Measurements from ENCODE around the gene ZFTA.
"Not testable (repeated sequence)": the region's sequence is repeated elsewhere in the genome, so short reads cannot be mapped to it uniquely, and the experiment has no call there.

The ZFTA gene

DNA sequence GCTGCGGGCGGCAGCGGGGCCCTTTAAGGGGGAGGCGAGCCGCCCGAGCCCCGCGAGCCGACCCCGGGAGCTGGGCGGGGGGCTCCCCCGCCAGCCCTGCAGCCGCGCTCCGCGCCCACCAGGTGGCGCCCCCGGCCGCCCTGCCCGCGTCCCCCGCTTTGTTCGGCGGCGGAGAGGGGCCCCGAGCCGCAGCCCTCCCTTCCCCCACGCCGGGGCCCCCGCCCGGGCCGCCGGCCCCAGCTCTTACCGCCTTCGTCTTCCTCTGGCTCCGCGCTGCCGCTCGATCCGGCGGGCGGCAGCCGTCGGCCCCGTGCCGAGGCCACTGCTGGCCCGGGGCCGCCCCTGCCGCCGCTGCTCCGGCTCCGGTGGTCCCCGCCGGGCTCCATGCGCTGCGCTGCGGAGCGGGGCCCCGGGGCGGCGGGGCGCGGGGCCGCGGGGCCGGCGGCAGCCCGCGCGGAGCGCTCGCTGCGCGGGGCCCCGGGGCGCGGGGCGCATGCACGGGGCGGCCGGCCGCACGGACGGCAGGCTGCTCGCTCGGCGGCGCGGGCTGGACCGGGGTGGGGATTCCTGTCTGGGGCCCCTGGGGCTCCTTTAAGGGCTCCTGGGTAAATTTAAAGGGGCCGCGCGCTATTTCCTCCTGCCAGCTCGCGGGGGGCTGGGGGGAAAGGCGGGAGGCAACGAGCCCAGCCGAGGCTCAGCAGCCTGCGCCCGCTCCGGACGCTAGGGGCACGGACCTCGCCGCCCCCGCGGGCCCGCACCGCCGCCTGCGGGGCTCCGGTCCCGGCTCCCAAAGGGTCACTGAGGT lies at the start of gene ZFTA:
Gene ZFTA (minus strand): TSS at position 539 of the 805 bp plus-strand sequence. CDS start 153 bp downstream, at position 386.
- peak within 1 kb of the TSS; percentile 98 for H3K4me3 Mint-ChIP-seq
- H3K36me3 Mint-ChIP-seq (ENCODE audit: low read depth) = peaks cover 2% of the 10 kb centered on the region
- H3K27ac Mint-ChIP-seq = peak within 1 kb of the TSS; percentile 88
- H3K27me3 Mint-ChIP-seq (ENCODE audit: low read depth) = peaks cover 39% of the 10 kb centered on the region
- H3K4me1 Mint-ChIP-seq (ENCODE audit: low read depth) = peaks cover 6% of the 10 kb centered on the region
- no peaks in the 10 kb centered on the region for H3K9me3 Mint-ChIP-seq

DNA sequence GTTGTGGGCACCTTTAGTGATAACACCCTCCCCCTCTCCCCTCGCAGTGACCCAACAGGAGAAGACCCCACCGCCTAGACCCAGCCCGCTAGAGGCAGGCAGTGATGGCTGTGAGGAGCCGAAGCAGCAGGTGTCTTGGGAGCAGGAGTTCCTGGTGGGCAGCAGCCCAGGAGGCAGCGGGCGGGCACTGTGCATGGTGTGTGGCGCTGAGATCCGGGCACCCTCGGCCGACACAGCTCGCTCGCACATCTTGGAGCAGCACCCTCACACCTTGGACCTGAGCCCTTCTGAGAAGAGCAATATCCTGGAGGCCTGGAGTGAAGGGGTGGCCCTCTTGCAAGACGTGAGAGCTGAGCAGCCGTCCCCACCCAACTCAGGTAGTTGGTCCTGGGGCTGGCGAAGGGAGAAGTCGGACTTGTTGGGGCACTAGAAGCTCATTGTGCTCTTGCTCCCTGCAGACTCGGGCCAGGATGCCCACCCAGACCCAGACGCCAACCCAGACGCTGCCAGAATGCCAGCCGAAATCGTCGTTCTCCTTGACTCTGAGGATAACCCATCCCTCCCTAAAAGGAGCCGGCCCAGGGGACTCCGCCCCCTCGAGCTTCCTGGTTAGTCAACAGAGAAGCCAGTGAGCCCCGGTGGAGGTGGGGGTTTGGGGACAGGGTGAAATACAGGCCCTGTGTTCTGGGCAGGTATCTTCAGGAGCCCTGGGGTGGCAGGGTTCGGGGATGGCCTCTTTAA lies 49.4 kb upstream of the ZFTA start:
- peaks cover 21% of the 10 kb centered on the region for H3K4me1 Mint-ChIP-seq (ENCODE audit: low read depth)
- no peak overlapping the region for H3K27ac Mint-ChIP-seq
- H3K9me3 Mint-ChIP-seq = no peaks in the 10 kb centered on the region
- H3K36me3 Mint-ChIP-seq (ENCODE audit: low read depth) = peaks cover 32% of the 10 kb centered on the region
- H3K27me3 Mint-ChIP-seq (ENCODE audit: low read depth) = no peaks in the 10 kb centered on the region
- no peak overlapping the region for H3K4me3 Mint-ChIP-seq

GRCh38 chr11:63816732-63817131 lies 48.2 kb upstream of the ZFTA start:
- no peaks in the 10 kb centered on the region for H3K9me3 Mint-ChIP-seq
- H3K27me3 Mint-ChIP-seq (ENCODE audit: low read depth) = no peaks in the 10 kb centered on the region
- H3K4me3 Mint-ChIP-seq = no peak overlapping the region
- H3K27ac Mint-ChIP-seq = no peak overlapping the region
- H3K4me1 Mint-ChIP-seq (ENCODE audit: low read depth) = peaks cover 24% of the 10 kb centered on the region
- H3K36me3 Mint-ChIP-seq (ENCODE audit: low read depth) = peaks cover 25% of the 10 kb centered on the region

DNA sequence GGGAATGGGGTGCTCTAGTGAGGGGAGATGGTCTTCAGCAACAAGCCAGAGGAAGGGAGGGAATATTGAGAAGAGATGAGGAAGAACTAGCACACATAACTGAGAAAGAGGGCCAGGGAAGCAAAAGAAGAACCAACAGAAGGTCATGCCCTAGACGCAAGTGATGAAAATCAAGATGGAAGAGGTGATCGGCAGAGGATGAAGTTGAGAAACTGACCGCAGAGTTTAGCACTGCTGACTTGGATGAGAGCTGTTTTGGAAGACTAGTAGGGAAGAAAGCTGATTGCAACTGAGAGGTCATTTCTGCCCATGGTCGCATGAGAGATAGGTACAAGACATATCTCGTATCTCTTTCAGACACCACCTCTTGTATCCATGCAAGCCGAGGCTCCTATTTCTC lies 47.6 kb upstream of the ZFTA start:
- peaks cover 24% of the 10 kb centered on the region for H3K4me1 Mint-ChIP-seq (ENCODE audit: low read depth)
- no peak overlapping the region for H3K27ac Mint-ChIP-seq
- peaks cover 21% of the 10 kb centered on the region for H3K36me3 Mint-ChIP-seq (ENCODE audit: low read depth)
- peak overlapping the region; percentile 48 for H3K4me3 Mint-ChIP-seq
- no peaks in the 10 kb centered on the region for H3K9me3 Mint-ChIP-seq
- no peaks in the 10 kb centered on the region for H3K27me3 Mint-ChIP-seq (ENCODE audit: low read depth)

GRCh38 chr11:63814383-63814736 lies 45.8 kb upstream of the ZFTA start:
- peaks cover 13% of the 10 kb centered on the region for H3K36me3 Mint-ChIP-seq (ENCODE audit: low read depth)
- H3K27me3 Mint-ChIP-seq (ENCODE audit: low read depth) = no peaks in the 10 kb centered on the region
- peaks cover 24% of the 10 kb centered on the region for H3K4me1 Mint-ChIP-seq (ENCODE audit: low read depth)
- no peaks in the 10 kb centered on the region for H3K9me3 Mint-ChIP-seq
- peak overlapping the region; percentile 41 for H3K27ac Mint-ChIP-seq
- H3K4me3 Mint-ChIP-seq = peak overlapping the region; percentile 79

DNA sequence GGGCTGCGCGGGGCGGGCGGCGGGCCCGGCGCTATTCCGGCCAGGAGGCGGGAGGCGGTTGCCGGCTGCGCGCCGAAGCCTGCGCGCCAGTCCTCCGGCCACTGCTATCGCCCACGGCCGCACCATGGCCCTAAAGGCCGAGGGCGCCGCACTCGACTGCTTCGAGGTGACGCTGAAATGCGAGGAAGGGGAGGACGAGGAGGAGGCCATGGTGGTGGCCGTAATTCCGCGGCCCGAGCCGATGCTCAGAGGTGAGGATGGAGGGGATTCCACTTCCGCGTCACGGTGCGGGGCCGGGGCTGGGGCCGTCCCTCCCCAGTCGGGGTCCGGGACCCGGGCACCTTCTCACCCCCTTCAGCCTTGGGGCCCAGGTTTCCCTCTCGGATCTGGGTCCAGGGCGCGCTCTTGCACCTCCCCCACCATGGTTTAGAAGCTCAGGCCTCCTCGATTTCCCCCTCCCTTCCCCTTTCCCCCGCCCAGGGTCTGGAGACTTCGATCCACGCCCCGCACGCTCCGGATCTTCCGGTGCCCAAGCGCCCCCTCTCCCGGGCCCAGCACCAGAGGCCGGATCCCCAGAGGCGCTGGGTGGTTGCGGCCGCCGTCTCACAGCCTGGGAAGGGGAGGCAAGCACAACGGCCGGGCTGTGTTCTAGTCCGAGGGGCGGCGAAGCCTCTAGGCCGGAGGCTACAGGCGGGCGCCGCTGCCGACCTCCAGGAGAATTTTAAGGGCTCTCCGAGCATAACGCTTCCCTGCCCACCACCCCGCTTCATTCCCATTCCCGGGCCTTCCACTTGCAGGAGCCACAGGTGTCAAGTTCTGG lies 45.2 kb upstream of the ZFTA start:
- H3K27ac Mint-ChIP-seq = peak overlapping the region; percentile 70
- no peaks in the 10 kb centered on the region for H3K9me3 Mint-ChIP-seq
- H3K36me3 Mint-ChIP-seq (ENCODE audit: low read depth) = peaks cover 13% of the 10 kb centered on the region
- peaks cover 24% of the 10 kb centered on the region for H3K4me1 Mint-ChIP-seq (ENCODE audit: low read depth)
- H3K4me3 Mint-ChIP-seq = peak overlapping the region; percentile 79
- H3K27me3 Mint-ChIP-seq (ENCODE audit: low read depth) = no peaks in the 10 kb centered on the region

- peaks cover 13% of the 10 kb centered on the region for H3K36me3 Mint-ChIP-seq (ENCODE audit: low read depth)
- H3K4me1 Mint-ChIP-seq (ENCODE audit: low read depth) = peaks cover 24% of the 10 kb centered on the region
- H3K9me3 Mint-ChIP-seq = no peaks in the 10 kb centered on the region
- peak within 1 kb of the TSS; percentile 79 for H3K4me3 Mint-ChIP-seq
- H3K27ac Mint-ChIP-seq = peak within 1 kb of the TSS; percentile 70
- no peaks in the 10 kb centered on the region for H3K27me3 Mint-ChIP-seq (ENCODE audit: low read depth)
Observed at GRCh38 chr11:63813035-63813562, 44.5 kb upstream of the ZFTA start, which contains the start of gene SPINDOC. SPINDOC (plus strand) TSS chr11:63813456; CDS start chr11:63813687, 231 bp downstream.

DNA sequence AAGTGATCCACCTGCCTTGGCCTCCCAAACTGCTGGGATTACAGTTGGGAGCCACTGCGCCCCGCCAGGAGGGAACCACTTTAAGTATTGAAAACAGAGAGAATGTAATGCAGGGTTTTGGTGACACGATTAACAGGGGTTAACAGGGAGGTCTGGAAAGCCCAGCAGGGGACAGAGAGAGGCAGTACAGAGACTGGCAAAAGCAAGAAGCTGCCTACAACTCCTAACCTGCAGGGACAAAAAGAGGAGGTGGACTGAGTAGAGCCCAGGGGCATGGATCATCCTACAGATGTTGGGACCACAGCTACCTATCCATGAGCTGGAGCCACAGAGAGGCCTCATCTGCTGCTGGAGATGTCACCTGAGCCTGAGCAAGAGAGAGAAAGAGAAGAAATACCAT lies 42.9 kb upstream of the ZFTA start:
- H3K9me3 Mint-ChIP-seq = no peaks in the 10 kb centered on the region
- H3K27me3 Mint-ChIP-seq (ENCODE audit: low read depth) = no peaks in the 10 kb centered on the region
- peaks cover 8% of the 10 kb centered on the region for H3K36me3 Mint-ChIP-seq (ENCODE audit: low read depth)
- H3K4me1 Mint-ChIP-seq (ENCODE audit: low read depth) = peaks cover 22% of the 10 kb centered on the region
- no peak overlapping the region for H3K27ac Mint-ChIP-seq
- H3K4me3 Mint-ChIP-seq = no peak overlapping the region

GRCh38 chr11:63810383-63810782 lies 41.8 kb upstream of the ZFTA start:
- H3K4me1 Mint-ChIP-seq (ENCODE audit: low read depth) = peaks cover 16% of the 10 kb centered on the region
- H3K27me3 Mint-ChIP-seq (ENCODE audit: low read depth); H3K27ac Mint-ChIP-seq; H3K36me3 Mint-ChIP-seq (ENCODE audit: low read depth); H3K4me3 Mint-ChIP-seq; H3K9me3 Mint-ChIP-seq: not testable (repeated sequence)

- no peaks in the 10 kb centered on the region for H3K9me3 Mint-ChIP-seq
- H3K36me3 Mint-ChIP-seq (ENCODE audit: low read depth) = no peaks in the 10 kb centered on the region
- H3K27ac Mint-ChIP-seq = no peak overlapping the region
- no peaks in the 10 kb centered on the region for H3K4me1 Mint-ChIP-seq (ENCODE audit: low read depth)
- H3K4me3 Mint-ChIP-seq = no peak overlapping the region
- peaks cover 4% of the 10 kb centered on the region for H3K27me3 Mint-ChIP-seq (ENCODE audit: low read depth)
Observed at GRCh38 chr11:63805844-63806415, 37.4 kb upstream of the ZFTA start.

DNA sequence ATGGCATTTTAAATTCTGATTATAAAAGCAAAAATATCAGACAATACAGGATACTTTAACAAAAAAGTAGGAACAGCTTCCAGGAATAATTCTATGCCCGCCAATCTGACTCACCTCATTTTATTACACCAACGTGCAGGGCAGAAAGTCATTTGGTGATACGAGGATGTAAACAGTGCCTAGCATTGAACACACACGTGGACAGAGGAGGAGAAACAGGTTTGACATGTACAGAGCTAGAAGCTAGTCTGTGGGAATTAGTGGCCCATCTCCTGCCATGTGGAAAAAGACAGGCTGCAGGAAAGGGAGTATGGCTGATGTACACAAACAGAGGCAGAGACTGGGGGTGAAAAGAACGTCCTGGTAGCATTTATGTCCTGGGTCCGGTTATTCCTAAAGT lies 35.7 kb upstream of the ZFTA start:
- Mint-ChIP-seq H3K27ac (no peak overlapping the region), H3K4me3 (no peak overlapping the region), H3K4me1 (ENCODE audit: low read depth) (no peaks in the 10 kb centered on the region), H3K36me3 (ENCODE audit: low read depth) (no peaks in the 10 kb centered on the region), H3K9me3 (no peaks in the 10 kb centered on the region), H3K27me3 (ENCODE audit: low read depth) (peaks cover 11% of the 10 kb centered on the region)

GRCh38 chr11:63802637-63803414 lies 34.3 kb upstream of the ZFTA start:
- no peaks in the 10 kb centered on the region for H3K9me3 Mint-ChIP-seq
- H3K4me1 Mint-ChIP-seq (ENCODE audit: low read depth) = no peaks in the 10 kb centered on the region

DNA sequence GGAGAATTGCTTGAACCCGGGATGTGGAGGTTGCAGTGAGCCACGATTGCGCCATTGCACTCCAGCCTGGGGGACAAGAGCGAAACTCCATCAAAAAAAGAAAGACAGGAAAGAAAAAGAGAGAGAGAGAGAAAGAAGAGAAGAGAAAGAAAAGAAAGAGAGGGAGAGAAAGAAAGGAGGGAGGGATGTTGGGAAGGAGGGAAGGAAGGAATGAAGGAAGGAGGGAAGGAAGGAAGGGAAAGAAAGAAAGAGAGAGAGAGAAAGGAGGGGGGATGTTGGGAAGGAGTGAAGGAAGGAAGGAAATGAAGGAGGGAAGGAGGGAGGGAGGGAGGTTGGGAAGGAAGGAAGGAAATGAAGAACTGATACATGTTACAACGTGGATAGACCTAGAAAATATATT lies 32.3 kb upstream of the ZFTA start:
- no peaks in the 10 kb centered on the region for H3K4me1 Mint-ChIP-seq (ENCODE audit: low read depth)
- peaks cover 11% of the 10 kb centered on the region for H3K27me3 Mint-ChIP-seq (ENCODE audit: low read depth)
- no peaks in the 10 kb centered on the region for H3K9me3 Mint-ChIP-seq
- H3K4me3 Mint-ChIP-seq = no peak overlapping the region
- no peak overlapping the region for H3K27ac Mint-ChIP-seq
- no peaks in the 10 kb centered on the region for H3K36me3 Mint-ChIP-seq (ENCODE audit: low read depth)

More at GRCh38 chr11:63802637-63803414, 34.3 kb upstream of the ZFTA start:
- Mint-ChIP-seq H3K27ac (no peak overlapping the region), H3K4me3 (no peak overlapping the region), H3K27me3 (ENCODE audit: low read depth) (peaks cover 11% of the 10 kb centered on the region), H3K36me3 (ENCODE audit: low read depth) (no peaks in the 10 kb centered on the region)
